ENCODE data around the gene IPO4.

The IPO4 gene

GRCh38 chr14:24130717-24131548 lies 57.7 kb downstream of the IPO4 start:
- no peak for DNase-seq (ENCODE audit: low read depth)
- H3K4me3 ChIP-seq (ENCODE audit: control insufficient read depth, low read depth, low read length) = no peak overlapping the region
- TF ChIP-seq CTCF (IDR thresholded peaks at IDR 0.05; ENCODE audit: control insufficient read depth, insufficient read depth, low read depth, low read length, missing control alignments) = no peak

GRCh38 chr14:24130380-24130716 lies 58.3 kb downstream of the IPO4 start, which contains the start of gene FITM1:
Gene FITM1, plus strand, starts transcription at chr14:24130659. Its CDS starts 905 bp downstream, at chr14:24131564.
- DNase-seq (ENCODE audit: low read depth) = no peak
- no peak within 1 kb of the TSS for H3K4me3 ChIP-seq (ENCODE audit: control insufficient read depth, low read depth, low read length)
- TF ChIP-seq CTCF (IDR thresholded peaks at IDR 0.05; ENCODE audit: control insufficient read depth, insufficient read depth, low read depth, low read length, missing control alignments) = no peak

Measured in AG09309 (cell line).